Bronchial epithelial cell (primary cell): Measurements from ENCODE around the gene OSBPL3. TPM values are rescaled to one million over a fixed set of nuclear protein-coding genes. Genes with fewer than 3 reads are reported as not detected.
A peak's percentile ranks its signal among the peaks of the same experiment; 100 is the strongest.

ENCODE experiments used
- DNase-seq: peaks from one replicate; pipeline ENCODE4 v3.0.0-alpha.2; 2010; ENCODE audit warnings: low read depth
- FAIRE-seq: peaks from 2 replicates; lab custom pipeline; 2011; peaks lifted over from hg19 to GRCh38; lab: Jason Lieb, UNC
- H3K27me3 ChIP-seq: 2 replicates; pipeline ENCODE4 v1.5.1; 2011; ENCODE audit warnings: low read length; ENCODE audit not compliant: control insufficient read depth, insufficient read depth
- H3K36me3 ChIP-seq: 2 replicates; pipeline ENCODE4 v1.5.1; 2011; ENCODE audit warnings: low read length; ENCODE audit not compliant: control insufficient read depth, insufficient read depth
- H3K4me3 ChIP-seq: 2 replicates; pipeline ENCODE4 v1.5.1; 2011; ENCODE audit warnings: mild to moderate bottlenecking, low read depth, low read length, control low read depth
- CTCF ChIP-seq: IDR thresholded peaks from 2 replicates; pipeline ENCODE4 v1.5.1; 2011; ENCODE audit warnings: mild to moderate bottlenecking, moderate library complexity, low read length, control low read depth, inconsistent platforms; ENCODE audit not compliant: insufficient read depth, severe bottlenecking
- total RNA-seq: library from RNA; depleted of rRNA; stranded (reverse); fragments of >200 nt; gene quantifications from 2 replicates; pipeline ENCODE4 v1.2.1, GENCODE V29; 2014

OSBPL3 gene
- total RNA-seq, 1 donor from 2014 or later, result 25.0 TPM

GRCh38 chr7:24978843-24979469 is 1.0 kb downstream of the OSBPL3 start:
- TF ChIP-seq CTCF, result no peak
- Histone ChIP-seq H3K36me3 (no peaks in the 10 kb centered on the region), H3K27me3 (no peaks in the 10 kb centered on the region), H3K4me3 (peak overlapping the region; percentile 88)
- FAIRE-seq, result no peak
- DNase-seq, result peak; percentile 51

- no peak overlapping the region for H3K4me3 ChIP-seq
- no peak for FAIRE-seq
- no peaks in the 10 kb centered on the region for H3K36me3 ChIP-seq
- TF ChIP-seq CTCF, result no peak
- no peaks in the 10 kb centered on the region for H3K27me3 ChIP-seq
- DNase-seq, result no peak
Measured at GRCh38 chr7:24975644-24976260, 4.2 kb downstream of the OSBPL3 start.

GRCh38 chr7:24975172-24975571 is 4.8 kb downstream of the OSBPL3 start:
- Histone ChIP-seq H3K4me3 (no peak overlapping the region), H3K27me3 (no peaks in the 10 kb centered on the region), H3K36me3 (no peaks in the 10 kb centered on the region)
- no peak for DNase-seq
- TF ChIP-seq CTCF, result no peak
- FAIRE-seq, result no peak

- no peak for TF ChIP-seq CTCF
- Histone ChIP-seq H3K4me3 (no peak overlapping the region), H3K36me3 (no peaks in the 10 kb centered on the region), H3K27me3 (no peaks in the 10 kb centered on the region)
- no peak for DNase-seq
- FAIRE-seq, result no peak
Measured at GRCh38 chr7:24974026-24974832, 5.7 kb downstream of the OSBPL3 start.

- FAIRE-seq (no peak), DNase-seq (peak; percentile 82)
- no peak for TF ChIP-seq CTCF
- Histone ChIP-seq H3K4me3 (no peak overlapping the region), H3K36me3 (no peaks in the 10 kb centered on the region), H3K27me3 (no peaks in the 10 kb centered on the region)
Measured at GRCh38 chr7:24972991-24973390, 7.0 kb downstream of the OSBPL3 start.
